DOHH2 (cell line): ENCODE measurements around the gene MZF1.

ENCODE experiments used
- H3F3A ChIP-seq: fragments of 200-600 bp; sonication (generic), shearing (Covaris generic); 2 replicates; pipeline ENCODE4 v1.6.0; 2016; ENCODE audit warnings: antibody characterized with exemption, mild to moderate bottlenecking; ENCODE audit not compliant: control insufficient read depth, insufficient read depth
- H3K27ac ChIP-seq: fragments of 200-600 bp; sonication (generic); 2 replicates; pipeline ENCODE4 v1.5.1; 2014; ENCODE audit warnings: low read depth, mild to moderate bottlenecking, low read length, moderate library complexity
- H3K27me3 ChIP-seq: fragments of 200-600 bp; sonication (generic); 2 replicates; pipeline ENCODE4 v1.6.1; 2014; ENCODE audit warnings: mild to moderate bottlenecking, low read length, mixed read lengths; ENCODE audit not compliant: control insufficient read depth
- H3K36me3 ChIP-seq: fragments of 200-600 bp; sonication (generic); 2 replicates; pipeline ENCODE4 v1.6.1; 2014; ENCODE audit warnings: mild to moderate bottlenecking, low read length, moderate library complexity, mixed read lengths; ENCODE audit not compliant: control insufficient read depth
- H3K4me1 ChIP-seq: fragments of 200-600 bp; sonication (generic); 2 replicates; pipeline ENCODE4 v1.6.1; 2014; ENCODE audit warnings: mild to moderate bottlenecking, low read length, mixed read lengths; ENCODE audit not compliant: control insufficient read depth
- H3K4me2 ChIP-seq: fragments of 200-600 bp; sonication (generic); 2 replicates; pipeline ENCODE4 v1.6.0; 2014; ENCODE audit warnings: mild to moderate bottlenecking, low read length, moderate library complexity
- H3K4me3 ChIP-seq: fragments of 200-600 bp; sonication (generic); 2 replicates; pipeline ENCODE4 v1.5.1; 2014; ENCODE audit warnings: mild to moderate bottlenecking, low read length, mixed read lengths
- H3K79me2 ChIP-seq: fragments of 200-600 bp; sonication (generic); 2 replicates; pipeline ENCODE4 v1.6.1; 2014; ENCODE audit warnings: mild to moderate bottlenecking, low read length, mixed read lengths; ENCODE audit not compliant: control insufficient read depth
- H3K9me2 ChIP-seq: fragments of 200-600 bp; sonication (generic); replicated peaks from 2 replicates; pipeline ENCODE4 v1.6.1; 2014; ENCODE audit warnings: mild to moderate bottlenecking, low read length, mixed read lengths; ENCODE audit not compliant: control insufficient read depth
- H3K9me3 ChIP-seq: fragments of 200-600 bp; sonication (generic); 2 replicates; pipeline ENCODE4 v1.6.1; 2014; ENCODE audit warnings: antibody characterized with exemption, low read length, mixed read lengths; ENCODE audit not compliant: control insufficient read depth, insufficient read depth
- H4K20me1 ChIP-seq: fragments of 200-600 bp; sonication (generic); 2 replicates; pipeline ENCODE4 v1.6.0; 2014; ENCODE audit warnings: low read depth, mild to moderate bottlenecking, antibody characterized with exemption, low read length, moderate library complexity; ENCODE audit not compliant: control insufficient read depth, insufficient read depth
- EZH2phosphoT487 ChIP-seq: fragments of 200-600 bp; sonication (generic); IDR thresholded peaks from 2 replicates; pipeline ENCODE4 v1.6.1; 2017; ENCODE audit warnings: borderline replicate concordance, mild to moderate bottlenecking, antibody characterized with exemption, low read length, moderate library complexity, mixed read lengths
- TF ChIP-seq, protein P1 (sequence below): fragments of 200-600 bp; sonication (generic); IDR thresholded peaks from one replicate; pipeline ENCODE4 v1.5.1; 2014; ENCODE audit warnings: antibody characterized with exemption, mild to moderate bottlenecking, low read depth, low read length; ENCODE audit not compliant: poor library complexity, severe bottlenecking

MZF1 gene

DNA sequence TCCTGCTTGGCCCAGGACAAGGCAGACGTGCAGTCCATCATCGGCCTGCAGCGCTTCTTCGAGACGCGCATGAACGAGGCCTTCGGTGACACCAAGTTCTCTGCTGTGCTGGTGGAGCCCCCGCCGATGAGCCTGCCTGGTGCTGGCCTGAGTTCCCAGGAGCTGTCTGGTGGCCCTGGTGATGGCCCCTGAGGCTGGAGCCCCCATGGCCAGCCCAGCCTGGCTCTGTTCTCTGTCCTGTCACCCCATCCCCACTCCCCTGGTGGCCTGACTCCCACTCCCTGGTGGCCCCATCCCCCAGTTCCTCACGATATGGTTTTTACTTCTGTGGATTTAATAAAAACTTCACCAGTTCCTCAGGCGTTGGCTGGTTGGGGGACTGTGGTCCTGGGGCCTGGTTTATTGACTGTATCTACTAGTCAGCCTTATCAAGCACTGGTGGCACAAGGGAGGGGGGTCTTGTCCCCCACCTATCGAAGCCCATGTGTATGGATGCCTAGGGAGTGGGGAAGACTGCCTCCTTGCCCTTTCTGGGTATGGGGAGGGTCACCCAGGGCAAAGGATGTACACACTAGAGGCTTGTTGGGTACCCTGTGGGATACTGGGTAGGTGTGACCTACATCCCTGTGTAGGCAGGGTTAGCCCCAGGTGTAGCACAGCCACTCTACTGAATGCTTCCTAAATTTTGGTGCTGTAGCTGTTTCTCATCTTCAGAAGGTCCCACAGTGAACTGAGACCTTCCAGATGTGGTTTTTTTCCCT is 22.6 kb downstream of the MZF1 start:
- Histone ChIP-seq H3K9me3 (no peaks in the 10 kb centered on the region), H3K4me1 (peaks cover 44% of the 10 kb centered on the region), H3K27me3 (no peaks in the 10 kb centered on the region), H3F3A (peaks cover 63% of the 10 kb centered on the region), H4K20me1 (peaks cover 19% of the 10 kb centered on the region), H3K27ac (no peak overlapping the region), H3K79me2 (peaks cover 62% of the 10 kb centered on the region), H3K9me2 (no peaks in the 10 kb centered on the region), H3K4me3 (no peak overlapping the region), H3K36me3 (peaks cover 94% of the 10 kb centered on the region), H3K4me2 (no peak overlapping the region)
- TF ChIP-seq EZH2phosphoT487 = no peak
- TF ChIP-seq, protein P1, sequence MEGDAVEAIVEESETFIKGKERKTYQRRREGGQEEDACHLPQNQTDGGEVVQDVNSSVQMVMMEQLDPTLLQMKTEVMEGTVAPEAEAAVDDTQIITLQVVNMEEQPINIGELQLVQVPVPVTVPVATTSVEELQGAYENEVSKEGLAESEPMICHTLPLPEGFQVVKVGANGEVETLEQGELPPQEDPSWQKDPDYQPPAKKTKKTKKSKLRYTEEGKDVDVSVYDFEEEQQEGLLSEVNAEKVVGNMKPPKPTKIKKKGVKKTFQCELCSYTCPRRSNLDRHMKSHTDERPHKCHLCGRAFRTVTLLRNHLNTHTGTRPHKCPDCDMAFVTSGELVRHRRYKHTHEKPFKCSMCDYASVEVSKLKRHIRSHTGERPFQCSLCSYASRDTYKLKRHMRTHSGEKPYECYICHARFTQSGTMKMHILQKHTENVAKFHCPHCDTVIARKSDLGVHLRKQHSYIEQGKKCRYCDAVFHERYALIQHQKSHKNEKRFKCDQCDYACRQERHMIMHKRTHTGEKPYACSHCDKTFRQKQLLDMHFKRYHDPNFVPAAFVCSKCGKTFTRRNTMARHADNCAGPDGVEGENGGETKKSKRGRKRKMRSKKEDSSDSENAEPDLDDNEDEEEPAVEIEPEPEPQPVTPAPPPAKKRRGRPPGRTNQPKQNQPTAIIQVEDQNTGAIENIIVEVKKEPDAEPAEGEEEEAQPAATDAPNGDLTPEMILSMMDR = no peak

DNA sequence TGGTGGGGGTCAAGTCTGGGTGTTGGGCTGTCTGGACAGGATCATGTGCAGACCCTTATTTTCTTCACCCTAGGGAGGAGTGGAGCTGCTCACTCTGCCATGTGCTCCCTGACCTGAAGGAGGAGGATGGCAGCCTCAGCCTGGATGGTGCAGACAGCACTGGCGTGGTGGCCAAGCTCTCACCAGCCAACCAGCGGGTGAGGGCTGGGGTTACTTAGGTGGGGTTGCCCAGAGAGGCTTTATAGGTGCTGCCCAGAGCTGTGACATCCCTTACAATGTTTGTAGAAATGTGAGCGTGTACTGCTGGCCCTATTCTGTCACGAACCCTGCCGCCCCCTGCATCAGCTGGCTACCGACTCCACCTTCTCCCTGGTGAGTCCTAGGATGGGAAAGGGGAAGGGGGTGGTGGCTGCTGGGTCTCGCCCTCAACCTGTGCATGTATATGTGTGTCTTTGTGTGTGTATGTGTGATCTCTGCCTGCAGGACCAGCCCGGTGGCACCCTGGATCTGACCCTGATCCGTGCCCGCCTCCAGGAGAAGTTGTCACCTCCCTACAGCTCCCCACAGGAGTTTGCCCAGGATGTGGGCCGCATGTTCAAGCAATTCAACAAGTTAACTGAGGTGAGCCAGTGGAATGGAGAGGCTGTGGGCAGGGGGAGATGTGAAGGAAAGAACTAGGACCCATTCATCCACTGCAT is 23.3 kb downstream of the MZF1 start:
- no peak overlapping the region for H3K4me3 ChIP-seq
- H3K4me1 ChIP-seq = peaks cover 39% of the 10 kb centered on the region
- no peaks in the 10 kb centered on the region for H3K27me3 ChIP-seq
- H3K9me2 ChIP-seq = no peaks in the 10 kb centered on the region
- no peak overlapping the region for H3K4me2 ChIP-seq
- peaks cover 63% of the 10 kb centered on the region for H3F3A ChIP-seq
- H4K20me1 ChIP-seq = peaks cover 26% of the 10 kb centered on the region
- H3K36me3 ChIP-seq = peaks cover 96% of the 10 kb centered on the region
- peaks cover 64% of the 10 kb centered on the region for H3K79me2 ChIP-seq
- TF ChIP-seq, protein P1 = no peak
- no peak for TF ChIP-seq EZH2phosphoT487
- no peaks in the 10 kb centered on the region for H3K9me3 ChIP-seq
- H3K27ac ChIP-seq = no peak overlapping the region

DNA sequence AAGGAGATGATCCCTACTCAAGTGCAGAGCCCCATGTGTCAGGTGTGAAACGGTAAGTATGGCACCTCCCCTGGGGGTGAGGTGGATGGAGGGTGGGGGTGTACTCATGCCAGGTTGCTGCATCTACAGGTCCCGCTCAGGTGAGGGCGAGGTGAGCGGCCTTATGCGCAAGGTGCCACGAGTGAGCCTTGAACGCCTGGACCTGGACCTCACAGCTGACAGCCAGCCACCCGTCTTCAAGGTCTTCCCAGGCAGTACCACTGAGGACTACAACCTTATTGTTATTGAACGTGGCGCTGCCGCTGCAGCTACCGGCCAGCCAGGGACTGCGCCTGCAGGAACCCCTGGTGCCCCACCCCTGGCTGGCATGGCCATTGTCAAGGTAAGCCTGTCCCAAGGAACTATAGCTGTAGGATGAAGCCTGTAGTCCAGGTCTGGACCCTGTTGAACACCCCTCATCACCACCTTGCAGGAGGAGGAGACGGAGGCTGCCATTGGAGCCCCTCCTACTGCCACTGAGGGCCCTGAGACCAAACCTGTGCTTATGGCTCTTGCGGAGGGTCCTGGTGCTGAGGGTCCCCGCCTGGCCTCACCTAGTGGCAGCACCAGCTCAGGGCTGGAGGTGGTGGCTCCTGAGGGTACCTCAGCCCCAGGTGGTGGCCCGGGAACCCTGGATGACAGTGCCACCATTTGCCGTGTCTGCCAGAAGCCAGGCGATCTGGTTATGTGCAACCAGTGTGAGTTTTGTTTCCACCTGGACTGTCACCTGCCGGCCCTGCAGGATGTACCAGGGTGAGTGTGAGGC is 24.1 kb downstream of the MZF1 start:
- Histone ChIP-seq H3K9me3 (no peaks in the 10 kb centered on the region), H3F3A (peaks cover 56% of the 10 kb centered on the region), H3K27ac (no peak overlapping the region), H3K36me3 (peaks cover 90% of the 10 kb centered on the region), H3K27me3 (no peaks in the 10 kb centered on the region), H3K4me1 (peaks cover 37% of the 10 kb centered on the region), H3K9me2 (no peaks in the 10 kb centered on the region), H4K20me1 (peaks cover 26% of the 10 kb centered on the region), H3K79me2 (peaks cover 61% of the 10 kb centered on the region), H3K4me2 (no peak overlapping the region), H3K4me3 (no peak overlapping the region)
- TF ChIP-seq, protein P1 = no peak
- no peak for TF ChIP-seq EZH2phosphoT487
